Measurements from ENCODE around the gene CDK6.
"Not testable (repeated sequence)": the region's sequence is repeated elsewhere in the genome, so short reads cannot be mapped to it uniquely, and the experiment has no call there.

Gene CDK6

DNA sequence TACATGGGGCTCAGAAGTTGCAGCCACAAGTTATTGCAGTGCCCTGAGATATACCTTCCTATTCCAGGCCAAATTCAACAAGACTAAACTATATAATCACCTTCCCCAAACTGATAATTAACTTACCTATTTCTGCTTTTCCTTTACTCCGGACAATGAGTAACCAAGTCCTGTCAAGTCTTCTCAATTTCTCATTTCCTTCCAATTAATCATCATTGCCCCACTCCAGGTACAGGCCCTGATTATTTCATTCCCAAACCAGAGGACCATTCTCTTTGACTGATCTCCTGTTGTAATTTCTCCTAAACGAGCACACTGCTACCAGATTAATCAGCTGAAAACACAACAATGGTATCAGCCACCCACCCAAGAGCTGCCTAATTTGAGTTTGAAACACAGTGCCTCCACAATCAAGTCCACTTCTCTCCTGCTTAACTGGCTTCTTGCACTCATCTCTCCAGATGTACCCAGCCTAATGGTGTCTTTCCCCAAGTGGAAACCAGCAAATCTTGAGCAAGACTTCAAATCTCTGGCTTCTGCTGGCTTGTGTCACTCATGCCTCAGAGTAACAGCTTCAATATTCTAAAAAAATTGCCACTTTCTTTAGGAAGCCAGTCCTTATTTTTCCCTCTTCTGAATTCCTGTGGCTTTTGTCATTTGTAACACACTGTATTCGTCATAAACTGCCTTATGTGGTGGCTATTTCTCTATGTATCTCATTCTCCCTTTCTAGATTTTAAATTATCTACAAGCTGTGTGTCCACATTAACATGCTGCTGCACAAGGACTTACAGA, 89.1 kb downstream of the CDK6 start:
- Histone ChIP-seq H3K4me3 (ENCODE audit: severe bottlenecking) (no peak overlapping the region), H3K36me3 (ENCODE audit: low read depth) (peaks cover 12% of the 10 kb centered on the region), H3K27ac (ENCODE audit: poor library complexity, severe bottlenecking) (peak overlapping the region; percentile 97), H3K9me3 (ENCODE audit: severe bottlenecking) (no peaks in the 10 kb centered on the region), H3K4me1 (ENCODE audit: insufficient read depth, poor library complexity, severe bottlenecking) (peaks cover 66% of the 10 kb centered on the region), H3K27me3 (ENCODE audit: insufficient read depth, poor library complexity, severe bottlenecking) (no peaks in the 10 kb centered on the region)
- ATAC-seq (ENCODE audit: low read depth) (peak; percentile 84), DNase-seq (ENCODE audit: low spot score) (no peak)
- TF ChIP-seq, protein P1, sequence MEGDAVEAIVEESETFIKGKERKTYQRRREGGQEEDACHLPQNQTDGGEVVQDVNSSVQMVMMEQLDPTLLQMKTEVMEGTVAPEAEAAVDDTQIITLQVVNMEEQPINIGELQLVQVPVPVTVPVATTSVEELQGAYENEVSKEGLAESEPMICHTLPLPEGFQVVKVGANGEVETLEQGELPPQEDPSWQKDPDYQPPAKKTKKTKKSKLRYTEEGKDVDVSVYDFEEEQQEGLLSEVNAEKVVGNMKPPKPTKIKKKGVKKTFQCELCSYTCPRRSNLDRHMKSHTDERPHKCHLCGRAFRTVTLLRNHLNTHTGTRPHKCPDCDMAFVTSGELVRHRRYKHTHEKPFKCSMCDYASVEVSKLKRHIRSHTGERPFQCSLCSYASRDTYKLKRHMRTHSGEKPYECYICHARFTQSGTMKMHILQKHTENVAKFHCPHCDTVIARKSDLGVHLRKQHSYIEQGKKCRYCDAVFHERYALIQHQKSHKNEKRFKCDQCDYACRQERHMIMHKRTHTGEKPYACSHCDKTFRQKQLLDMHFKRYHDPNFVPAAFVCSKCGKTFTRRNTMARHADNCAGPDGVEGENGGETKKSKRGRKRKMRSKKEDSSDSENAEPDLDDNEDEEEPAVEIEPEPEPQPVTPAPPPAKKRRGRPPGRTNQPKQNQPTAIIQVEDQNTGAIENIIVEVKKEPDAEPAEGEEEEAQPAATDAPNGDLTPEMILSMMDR (IDR thresholded peaks at IDR 0.05; ENCODE audit: poor library complexity, severe bottlenecking) = no peak

DNA sequence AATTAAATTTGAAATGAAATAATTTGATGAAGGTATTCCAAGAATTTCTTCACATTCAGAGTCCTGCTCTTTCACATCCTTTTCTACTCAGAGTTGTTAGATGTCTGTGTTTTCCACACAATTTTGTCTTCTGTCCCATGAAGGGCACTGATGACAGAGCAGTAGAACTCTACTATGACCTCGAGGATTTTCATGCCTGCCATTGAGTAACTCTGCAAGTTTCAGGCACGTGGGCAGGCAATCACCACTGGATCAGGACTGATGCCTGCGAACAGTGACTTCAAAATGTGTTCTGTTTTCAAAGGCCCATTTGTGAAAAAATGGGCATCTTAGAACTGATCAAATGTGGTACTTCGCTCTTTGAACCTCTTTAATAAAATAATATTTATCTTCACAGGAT, 91.1 kb downstream of the CDK6 start:
- H3K27ac ChIP-seq (ENCODE audit: poor library complexity, severe bottlenecking) = peak overlapping the region; percentile 97
- ATAC-seq (ENCODE audit: low read depth) = no peak
- H3K27me3 ChIP-seq (ENCODE audit: insufficient read depth, poor library complexity, severe bottlenecking) = no peaks in the 10 kb centered on the region
- H3K4me1 ChIP-seq (ENCODE audit: insufficient read depth, poor library complexity, severe bottlenecking) = peaks cover 64% of the 10 kb centered on the region
- TF ChIP-seq, protein P1 (IDR thresholded peaks at IDR 0.05; ENCODE audit: poor library complexity, severe bottlenecking) = no peak
- no peak for DNase-seq (ENCODE audit: low spot score)
- peaks cover 13% of the 10 kb centered on the region for H3K36me3 ChIP-seq (ENCODE audit: low read depth)
- H3K4me3 ChIP-seq (ENCODE audit: severe bottlenecking) = no peak overlapping the region
- H3K9me3 ChIP-seq (ENCODE audit: severe bottlenecking) = no peaks in the 10 kb centered on the region

DNA sequence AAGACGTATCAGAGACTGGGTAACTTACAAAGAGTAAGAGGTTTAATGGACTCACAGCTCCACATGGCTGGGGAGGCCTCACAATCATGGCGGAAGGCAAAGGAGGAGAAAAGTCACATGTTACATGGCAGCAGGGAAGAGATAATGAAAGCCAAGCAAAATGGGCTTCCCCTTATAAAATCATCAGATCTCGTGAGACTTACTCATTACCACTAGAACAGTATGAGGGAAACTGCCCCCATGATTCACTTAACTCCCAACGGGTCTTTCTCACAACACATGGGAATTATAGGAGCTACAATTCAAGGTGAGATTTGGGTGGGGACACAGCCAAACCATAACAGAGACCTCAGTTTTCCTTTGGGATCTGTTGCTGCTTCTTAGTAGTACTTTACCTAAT, 92.2 kb downstream of the CDK6 start:
- Histone ChIP-seq H3K27ac (ENCODE audit: poor library complexity, severe bottlenecking) (peak overlapping the region; percentile 97), H3K4me1 (ENCODE audit: insufficient read depth, poor library complexity, severe bottlenecking) (peaks cover 59% of the 10 kb centered on the region), H3K36me3 (ENCODE audit: low read depth) (peaks cover 13% of the 10 kb centered on the region)
- DNase-seq (ENCODE audit: low spot score); H3K4me3 ChIP-seq (ENCODE audit: severe bottlenecking); H3K27me3 ChIP-seq (ENCODE audit: insufficient read depth, poor library complexity, severe bottlenecking); ATAC-seq (ENCODE audit: low read depth); H3K9me3 ChIP-seq (ENCODE audit: severe bottlenecking): not testable (repeated sequence)

DNA sequence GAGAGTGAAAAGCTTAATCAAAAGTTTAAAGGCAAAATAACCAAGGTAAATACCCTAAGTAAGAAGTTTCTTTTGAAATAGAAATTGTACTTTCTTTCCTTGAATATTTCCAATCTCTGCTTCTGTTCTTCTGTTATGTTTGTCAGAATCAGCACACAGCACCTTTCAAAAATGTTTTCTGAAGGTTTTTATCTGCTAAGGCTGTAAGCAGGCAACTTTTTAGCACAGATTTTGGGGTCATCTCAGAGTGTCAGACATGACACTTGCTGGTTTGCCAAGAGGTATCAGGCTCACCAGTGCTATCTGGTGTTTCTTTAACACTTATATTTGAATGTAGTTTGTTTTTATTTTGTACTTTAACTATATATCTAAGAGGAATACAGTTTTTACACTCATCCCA, 94.2 kb downstream of the CDK6 start:
- Histone ChIP-seq H3K9me3 (ENCODE audit: severe bottlenecking) (no peaks in the 10 kb centered on the region), H3K27ac (ENCODE audit: poor library complexity, severe bottlenecking) (peak overlapping the region; percentile 97), H3K4me3 (ENCODE audit: severe bottlenecking) (no peak overlapping the region), H3K36me3 (ENCODE audit: low read depth) (peaks cover 13% of the 10 kb centered on the region), H3K4me1 (ENCODE audit: insufficient read depth, poor library complexity, severe bottlenecking) (peaks cover 44% of the 10 kb centered on the region), H3K27me3 (ENCODE audit: insufficient read depth, poor library complexity, severe bottlenecking) (no peaks in the 10 kb centered on the region)
- no peak for DNase-seq (ENCODE audit: low spot score)
- ATAC-seq (ENCODE audit: low read depth) = no peak
- TF ChIP-seq, protein P1 (IDR thresholded peaks at IDR 0.05; ENCODE audit: poor library complexity, severe bottlenecking) = no peak

DNA sequence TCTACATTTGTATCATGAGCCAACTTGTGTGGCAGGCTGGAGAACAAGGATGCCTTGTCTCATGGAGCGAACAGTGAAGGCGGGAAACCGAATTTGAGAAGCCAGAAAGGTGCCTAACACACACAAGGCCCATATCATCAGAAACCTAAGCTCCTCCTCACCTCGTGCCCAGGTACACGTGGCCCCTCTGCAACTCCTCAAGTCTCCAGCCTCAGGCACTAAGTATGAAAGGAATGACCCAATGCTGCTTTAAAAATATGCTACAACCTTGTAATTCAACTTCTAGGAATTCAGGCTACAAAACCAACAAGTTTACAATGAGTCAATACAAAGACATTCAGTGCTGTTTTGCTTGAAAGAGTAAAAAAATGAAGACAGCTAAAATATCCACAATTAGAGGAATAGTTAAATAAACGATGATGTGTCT, 95.7 kb downstream of the CDK6 start:
- H3K4me3 ChIP-seq (ENCODE audit: severe bottlenecking) = no peak overlapping the region
- H3K27me3 ChIP-seq (ENCODE audit: insufficient read depth, poor library complexity, severe bottlenecking) = no peaks in the 10 kb centered on the region
- H3K27ac ChIP-seq (ENCODE audit: poor library complexity, severe bottlenecking) = peak overlapping the region; percentile 97
- DNase-seq (ENCODE audit: low spot score) = peak; percentile 85
- H3K9me3 ChIP-seq (ENCODE audit: severe bottlenecking) = no peaks in the 10 kb centered on the region
- peaks cover 38% of the 10 kb centered on the region for H3K4me1 ChIP-seq (ENCODE audit: insufficient read depth, poor library complexity, severe bottlenecking)
- H3K36me3 ChIP-seq (ENCODE audit: low read depth) = peaks cover 21% of the 10 kb centered on the region
- TF ChIP-seq, protein P1 (IDR thresholded peaks at IDR 0.05; ENCODE audit: poor library complexity, severe bottlenecking) = no peak
- ATAC-seq (ENCODE audit: low read depth) = peak; percentile 98
